Esophagus mucosa (tissue), 1 donor: ENCODE results near the gene MLYCD. TPM values are rescaled to one million over a fixed set of nuclear protein-coding genes. Genes with fewer than 3 reads are reported as not detected.
"Not testable (repeated sequence)": the region's sequence is repeated elsewhere in the genome, so short reads cannot be mapped to it uniquely, and the experiment has no call there.

Experiments
- ATAC-seq: fragments of 200-7000 bp; cut with Tn5 transposase; one replicate; pipeline ENCODE4 v1.9.1; 2020
- total RNA-seq: library from RNA; stranded (reverse); gene quantifications from one replicate; pipeline ENCODE4 v1.2.4, GENCODE V29; 2023
- donor health status: DM: yes; HTN: yes; CAD: no.

MLYCD gene
- total RNA-seq, 1 donor from 2014 or later = 2.1 TPM

GRCh38 chr16:83942074-83942473 is 43.2 kb downstream of the MLYCD start:
- no peak for ATAC-seq

DNA sequence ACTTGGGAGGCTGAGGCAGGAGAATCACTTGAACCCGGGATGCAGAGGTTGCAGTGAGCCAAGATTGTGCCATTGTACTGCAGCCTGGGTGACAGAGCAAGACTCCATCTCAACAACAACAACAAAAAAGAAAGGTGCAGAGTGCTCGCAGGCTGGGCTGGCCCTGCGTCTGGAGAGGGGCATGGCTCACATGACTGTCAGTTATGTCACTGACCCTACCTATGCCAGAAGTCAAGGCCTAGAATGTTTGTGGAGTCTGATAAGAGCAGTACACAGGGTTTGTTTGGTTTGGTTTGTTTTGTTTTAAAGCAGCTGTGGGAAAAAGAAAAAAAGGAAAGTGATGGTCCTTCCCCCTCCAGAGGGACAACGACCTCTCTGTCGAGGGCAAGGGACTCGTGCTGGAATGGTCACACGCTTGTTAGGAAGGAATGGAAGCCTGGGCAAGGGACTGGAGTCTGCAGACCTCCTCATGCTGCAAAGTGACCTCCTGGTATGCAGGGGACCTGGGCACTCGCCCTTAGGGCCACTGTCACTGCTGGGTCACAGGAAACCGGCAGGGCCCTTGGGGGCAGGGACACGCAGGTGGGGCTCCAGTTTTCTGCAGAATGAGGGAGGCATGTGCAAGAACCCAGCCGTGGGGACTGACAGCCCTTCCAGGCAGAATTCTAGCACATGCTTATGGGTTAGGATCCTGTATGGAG is 44.0 kb downstream of the MLYCD start:
- ATAC-seq = no peak

DNA sequence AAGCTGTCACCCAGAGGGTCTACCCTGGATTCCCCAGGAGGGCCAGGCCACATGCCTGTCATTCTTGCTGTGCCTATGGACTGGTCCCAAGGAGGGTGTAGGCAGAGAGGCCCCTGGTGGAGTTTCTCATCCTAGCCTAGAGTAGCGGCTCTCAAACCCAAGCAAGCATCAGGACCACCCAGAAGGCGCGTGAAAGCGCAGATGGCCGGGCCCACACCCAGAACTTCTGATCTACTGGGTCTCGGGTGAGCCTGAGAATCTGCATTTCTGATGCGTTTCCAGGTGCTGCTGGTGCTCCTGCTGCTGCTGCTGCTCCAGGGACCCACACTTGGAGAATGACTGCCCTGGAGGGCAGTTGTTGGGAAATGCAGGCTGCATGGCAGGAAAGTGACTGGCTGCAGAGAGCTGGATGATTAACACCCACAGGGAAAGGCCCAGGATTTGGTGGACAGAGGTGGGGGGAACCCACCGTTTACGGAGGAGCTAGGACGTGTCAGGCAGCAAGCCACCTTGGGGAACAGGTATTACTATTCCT is 44.7 kb downstream of the MLYCD start:
- no peak for ATAC-seq

- no peak for ATAC-seq
These were observed 46.7 kb downstream of the MLYCD start for GRCh38 chr16:83945587-83945986.

- ATAC-seq = no peak
These were observed 47.4 kb downstream of the MLYCD start for GRCh38 chr16:83946154-83946780.

DNA sequence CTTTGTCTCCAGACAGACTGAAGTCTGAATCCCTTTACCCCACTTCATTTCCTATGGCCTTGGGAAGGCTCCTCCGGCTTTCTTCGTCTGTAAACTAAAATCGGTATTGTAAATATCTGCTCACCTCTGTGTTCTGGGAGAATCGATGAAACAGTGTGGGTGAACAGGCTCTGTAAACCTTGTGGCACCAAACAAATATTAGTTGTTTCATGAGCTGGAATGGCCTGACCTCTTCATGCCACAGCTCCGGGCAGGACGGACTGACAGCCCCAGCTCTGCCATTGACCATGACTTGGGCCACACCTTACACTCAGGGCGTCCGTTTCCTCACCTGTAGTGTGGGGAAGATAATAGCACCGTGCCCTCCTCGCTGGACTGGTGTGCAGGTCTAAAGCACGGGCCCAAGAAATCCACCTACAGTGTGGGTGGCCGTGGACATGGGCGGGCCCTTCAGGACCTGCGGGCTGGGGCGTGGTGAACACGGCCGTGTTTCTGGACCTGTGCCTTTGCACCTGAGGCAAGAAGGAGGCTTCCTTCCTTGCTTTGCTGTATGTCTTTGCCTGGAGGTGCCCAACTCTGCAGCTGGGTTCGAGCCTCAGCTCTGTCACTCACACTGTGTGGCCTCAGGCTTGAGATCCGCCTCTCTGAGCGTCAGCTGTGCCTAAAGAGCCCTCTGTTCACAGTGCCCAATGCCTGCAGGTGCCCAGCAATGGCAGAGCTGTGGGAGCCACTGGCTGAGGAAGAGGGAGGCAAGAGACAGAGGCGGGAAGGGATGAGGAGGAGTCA is 48.1 kb downstream of the MLYCD start:
- ATAC-seq = peak; percentile 3

DNA sequence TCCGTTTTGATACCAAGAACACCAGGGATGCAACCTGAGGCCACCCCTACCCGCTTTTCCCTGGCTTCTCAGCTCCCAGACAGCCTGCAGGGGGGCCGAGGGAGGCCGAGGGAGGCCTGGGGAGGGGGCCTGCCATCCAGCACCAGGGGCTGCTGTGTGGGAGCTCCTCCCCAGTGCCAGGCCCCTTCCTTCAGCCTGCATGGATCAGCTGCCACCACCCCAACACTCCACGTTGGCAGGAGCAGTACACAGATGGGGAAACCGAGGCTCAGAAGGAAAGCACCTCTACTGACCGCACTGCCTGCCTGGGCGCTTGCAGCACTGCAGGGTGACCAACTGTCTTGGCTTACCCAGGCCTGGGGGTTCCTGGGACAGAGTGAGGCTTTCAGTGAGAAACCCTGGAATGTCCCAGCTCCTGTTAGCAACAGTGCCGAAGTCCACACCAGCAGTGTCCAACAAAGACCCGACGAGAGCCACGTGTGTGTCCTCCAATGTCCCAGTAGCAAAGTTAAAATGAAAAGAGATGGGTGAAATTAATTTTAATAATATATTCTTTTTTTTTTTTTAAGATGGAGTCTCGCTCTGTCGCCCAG is 48.8 kb downstream of the MLYCD start:
- no peak for ATAC-seq

DNA sequence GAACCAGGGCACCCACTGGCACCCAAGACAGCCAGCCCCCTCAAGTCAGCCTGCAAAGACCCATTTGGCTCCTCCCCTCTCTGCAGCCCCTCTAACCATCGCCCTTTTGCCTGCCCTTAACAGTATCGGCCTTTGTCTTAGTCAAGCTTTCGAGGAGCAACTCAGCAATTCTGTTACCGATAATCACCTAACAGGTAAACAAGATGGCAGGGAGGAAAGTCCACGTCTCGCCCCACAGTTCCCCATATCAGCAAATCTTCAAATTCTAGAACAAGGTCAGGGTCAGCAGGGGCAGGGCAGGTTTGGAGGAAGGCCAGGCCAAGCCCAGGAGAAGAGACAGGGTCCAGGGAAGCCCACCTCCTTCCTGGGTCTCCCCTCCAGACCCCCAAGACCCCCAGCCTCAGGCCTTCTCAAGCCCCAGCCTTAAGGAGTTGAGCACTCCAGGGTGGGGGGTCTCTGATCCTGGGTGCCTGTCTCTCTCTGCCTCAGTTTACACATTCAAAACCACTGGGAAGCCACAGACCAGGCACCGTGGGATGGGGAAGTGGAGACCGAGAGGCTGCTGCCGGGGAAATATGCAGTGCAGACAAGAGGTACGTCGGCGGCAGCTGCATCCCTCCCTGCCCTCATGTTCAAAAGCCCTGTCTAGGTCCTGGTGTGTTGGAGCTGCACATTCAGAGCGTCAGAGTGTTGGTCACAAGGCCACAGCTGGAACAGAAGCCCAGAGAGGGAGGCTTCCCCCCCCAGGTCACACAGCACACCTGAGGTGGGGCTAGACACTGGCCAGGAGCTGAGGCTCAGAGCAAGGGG is 50.2 kb downstream of the MLYCD start:
- ATAC-seq = no peak

- no peak for ATAC-seq
These were observed 50.7 kb downstream of the MLYCD start for GRCh38 chr16:83949724-83950001.

GRCh38 chr16:83950862-83951399 is 52.0 kb downstream of the MLYCD start:
- not testable (repeated sequence) for ATAC-seq

DNA sequence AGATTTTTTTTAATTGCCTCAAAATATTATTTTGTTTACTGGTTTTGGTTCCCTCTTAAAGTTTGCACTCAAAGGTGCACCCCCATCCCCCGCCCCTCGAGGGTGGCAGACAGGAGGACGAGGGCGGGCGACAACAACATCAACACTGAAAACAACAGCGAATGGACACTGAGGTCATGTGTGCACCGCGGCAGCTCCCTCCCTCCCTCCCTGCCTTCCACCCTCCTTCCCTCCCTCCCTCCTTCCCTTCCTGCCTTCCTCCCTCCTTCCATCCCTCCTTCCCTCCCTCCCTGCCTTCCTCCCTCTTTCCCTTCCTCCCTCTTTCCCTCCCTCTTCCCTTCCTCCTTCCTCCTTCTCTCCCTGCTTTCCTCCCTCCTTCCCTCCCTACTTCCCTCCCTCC is 52.6 kb downstream of the MLYCD start:
- ATAC-seq = no peak

- ATAC-seq = peak; percentile 17
These were observed 53.6 kb downstream of the MLYCD start for GRCh38 chr16:83952587-83952939.

DNA sequence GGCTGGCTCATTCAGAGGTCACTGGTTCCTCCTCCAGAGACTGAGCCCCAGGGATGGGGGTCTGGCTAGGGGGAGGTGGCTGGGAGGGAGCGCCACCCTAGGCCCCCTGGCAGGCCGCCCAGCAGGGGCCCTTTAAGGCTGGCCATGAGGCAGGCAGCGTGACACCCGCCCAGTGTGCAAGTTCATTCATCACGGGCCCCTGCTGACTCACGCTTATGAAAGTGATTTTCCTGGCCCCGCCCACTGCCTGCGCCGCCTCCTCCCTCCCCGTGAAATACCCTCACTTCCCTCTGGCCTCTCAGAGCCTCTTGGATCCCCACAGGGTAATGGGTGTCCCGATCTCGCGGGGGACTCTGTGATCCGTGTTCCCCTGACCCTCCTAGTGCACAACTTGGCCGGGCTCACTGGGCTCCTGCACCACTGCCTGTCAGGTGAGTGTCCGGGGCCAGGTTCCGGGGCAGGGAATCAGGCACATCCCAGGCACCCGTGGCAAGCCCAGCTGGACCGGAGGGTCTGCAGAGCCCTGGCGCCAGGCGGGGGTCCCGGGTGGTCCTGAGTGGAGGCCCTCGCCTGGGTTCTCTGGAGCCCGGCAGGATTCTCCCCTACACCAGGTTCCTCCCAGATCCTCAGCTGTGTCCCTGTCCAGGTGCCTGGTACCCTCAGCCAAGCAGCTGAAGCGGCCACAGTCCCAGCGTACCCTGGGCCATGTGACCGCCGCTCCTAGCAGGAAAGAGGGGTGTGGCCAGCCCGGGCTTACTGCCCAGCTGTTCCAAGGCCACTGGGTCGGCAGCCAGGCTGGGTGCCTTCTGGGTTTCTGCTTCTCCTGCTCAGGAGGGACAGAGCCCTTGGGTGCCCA is 54.3 kb downstream of the MLYCD start, which contains the start of gene OSGIN1:
Gene OSGIN1, plus strand, starts transcription at position 301 of the 856 bp plus-strand sequence. CDS start 4,432 bp downstream, outside the sequence.
- peak; percentile 91 for ATAC-seq

DNA sequence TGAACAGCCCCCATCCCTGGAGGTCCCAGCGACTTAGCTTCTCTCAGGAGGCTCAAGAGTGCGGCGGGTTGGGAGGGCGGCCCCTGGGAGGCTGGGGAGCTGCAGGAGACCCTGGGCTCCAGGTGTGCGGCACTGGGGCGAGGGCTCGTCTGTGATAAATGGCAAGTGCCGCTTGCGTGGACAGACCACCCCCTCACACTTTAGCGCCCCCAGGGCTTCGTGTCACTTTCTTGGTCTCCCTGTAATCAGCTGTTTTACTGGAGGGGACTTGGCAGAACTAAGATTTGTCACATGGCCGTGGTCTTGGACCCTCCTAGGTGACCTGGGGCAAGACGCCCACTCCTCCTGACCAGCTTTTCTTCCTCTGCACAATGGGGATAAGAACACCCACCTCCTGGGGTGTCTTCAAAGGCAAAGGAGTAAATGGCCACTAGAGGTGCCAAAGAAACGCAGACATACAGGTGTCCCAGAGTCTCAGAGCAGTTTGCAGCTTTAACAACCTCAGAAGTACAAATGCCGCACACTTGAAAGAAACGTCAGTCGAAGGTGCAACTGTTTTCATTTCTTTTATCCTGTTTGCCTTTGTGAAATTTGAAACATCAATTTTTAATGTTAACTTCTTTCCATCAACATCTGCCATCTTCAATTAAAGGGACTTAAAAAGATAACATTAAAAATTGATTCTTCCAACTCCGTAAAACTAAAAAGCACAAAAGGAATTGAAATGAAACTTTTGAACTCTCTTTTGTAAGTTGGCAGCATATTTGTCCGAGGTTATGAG is 55.1 kb downstream of the MLYCD start:
- peak; percentile 41 for ATAC-seq

DNA sequence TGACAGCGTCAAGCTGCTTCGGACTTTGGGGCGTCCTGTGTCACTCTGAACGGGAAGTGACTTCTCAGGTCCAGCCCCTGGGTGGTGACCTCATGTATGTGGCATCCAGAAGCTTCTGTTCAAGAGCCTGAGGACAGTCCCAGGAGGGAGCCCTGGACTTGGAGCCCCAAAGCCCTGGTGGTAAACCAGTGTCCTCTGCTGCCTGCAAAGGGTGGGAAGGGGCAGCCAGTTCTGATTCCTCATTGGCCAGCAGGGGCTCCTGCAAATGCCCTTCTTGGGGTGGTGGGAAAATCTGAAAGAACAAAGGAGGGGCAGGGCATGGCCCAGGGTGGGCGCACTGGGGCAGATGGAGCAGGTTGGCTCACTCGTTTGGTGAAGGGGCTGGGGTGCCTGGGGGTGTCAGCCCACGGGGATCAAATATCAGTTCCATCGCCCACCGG is 55.7 kb downstream of the MLYCD start:
- ATAC-seq = peak; percentile 53

GRCh38 chr16:83955218-83956130 is 56.6 kb downstream of the MLYCD start:
- no peak for ATAC-seq

- peak; percentile 5 for ATAC-seq
These were observed 57.7 kb downstream of the MLYCD start for GRCh38 chr16:83956336-83957289.
